Astrocyte of the spinal cord (primary cell): ENCODE results near the gene PDCD10.

Source experiments
- DNase-seq: peaks from one replicate; pipeline ENCODE4 v3.0.0; 2011; ENCODE audit warnings: low read depth, low spot score
- H3K4me3 ChIP-seq: 2 replicates; pipeline ENCODE4 v1.5.1; 2011; ENCODE audit warnings: low read depth, mild to moderate bottlenecking, low read length, moderate library complexity
- CTCF ChIP-seq: IDR thresholded peaks from 2 replicates; pipeline ENCODE4 v1.5.1; 2012; ENCODE audit warnings: low read depth, mild to moderate bottlenecking, low read length, inconsistent platforms
- in situ Hi-C: cut with HindIII; loops from 2 replicates; pipeline ENCODE4 v1.10.0; 2017; ENCODE audit warnings: low sequenced_read_pairs

PDCD10 gene

GRCh38 chr3:167736264-167736787 lies 1.6 kb upstream of the PDCD10 start:
- in situ Hi-C loops, result no loop called here
- H3K4me3 ChIP-seq, result peak overlapping the region; percentile 96
- DNase-seq, result no peak
- TF ChIP-seq CTCF, result no peak

- peak; percentile 92 for DNase-seq
- peak within 1 kb of the TSS; percentile 96 for H3K4me3 ChIP-seq
- in situ Hi-C loops, result no loop called here
- no peak for TF ChIP-seq CTCF
These were observed 794 bp upstream of the PDCD10 start, which contains the start of gene SERPINI1 for GRCh38 chr3:167735233-167736138. SERPINI1 (plus strand) TSS chr3:167735721; CDS start chr3:167789129, 53,408 bp downstream.

- DNase-seq, result peak; percentile 7
- H3K4me3 ChIP-seq, result peak overlapping the region; percentile 96
- in situ Hi-C loops, result no loop called here
- TF ChIP-seq CTCF, result no peak
These were observed 663 bp downstream of the PDCD10 start for GRCh38 chr3:167733961-167734497.

GRCh38 chr3:167732313-167733065 lies 2.2 kb downstream of the PDCD10 start:
- H3K4me3 ChIP-seq, result no peak overlapping the region
- DNase-seq, result no peak
- in situ Hi-C loops, result no loop called here
- no peak for TF ChIP-seq CTCF

GRCh38 chr3:167731393-167731792 lies 3.3 kb downstream of the PDCD10 start:
- DNase-seq, result no peak
- no peak overlapping the region for H3K4me3 ChIP-seq
- in situ Hi-C loops, result no loop called here
- TF ChIP-seq CTCF, result no peak

- no peak overlapping the region for H3K4me3 ChIP-seq
- no peak for DNase-seq
- TF ChIP-seq CTCF, result no peak
- in situ Hi-C loops, result no loop called here
These were observed 5.1 kb downstream of the PDCD10 start for GRCh38 chr3:167729591-167729990.
